ENCODE data around the gene PBX2.
"Not testable (repeated sequence)": the region's sequence is repeated elsewhere in the genome, so short reads cannot be mapped to it uniquely, and the experiment has no call there.

PBX2 gene

GRCh38 chr6:32203426-32204267 lies 13.6 kb upstream of the PBX2 start:
- ATAC-seq (no peak), DNase-seq (no peak)

- no peak for DNase-seq
- ATAC-seq: no peak
These were observed 12.2 kb upstream of the PBX2 start for GRCh38 chr6:32202186-32202585.

GRCh38 chr6:32200711-32201475 lies 10.9 kb upstream of the PBX2 start:
- no peak for DNase-seq
- no peak for ATAC-seq

GRCh38 chr6:32198866-32199265 lies 8.9 kb upstream of the PBX2 start:
- DNase-seq (no peak), ATAC-seq (no peak)

- ATAC-seq (no peak), DNase-seq (no peak)
These were observed 8.3 kb upstream of the PBX2 start for GRCh38 chr6:32198345-32198696.

- DNase-seq: no peak
- no peak for ATAC-seq
These were observed 6.9 kb upstream of the PBX2 start for GRCh38 chr6:32196682-32197616.

GRCh38 chr6:32195902-32196681 lies 6.1 kb upstream of the PBX2 start:
- peak; percentile 86 for DNase-seq
- ATAC-seq: peak; percentile 92

- DNase-seq: peak; percentile 100
- ATAC-seq: peak; percentile 90
These were observed 5.6 kb upstream of the PBX2 start for GRCh38 chr6:32195652-32195901.

GRCh38 chr6:32194825-32195651 lies 5.0 kb upstream of the PBX2 start:
- ATAC-seq (no peak), DNase-seq (peak; percentile 48)

GRCh38 chr6:32194388-32194787 lies 4.4 kb upstream of the PBX2 start:
- ATAC-seq (no peak), DNase-seq (no peak)

GRCh38 chr6:32193096-32193495 lies 3.1 kb upstream of the PBX2 start:
- not testable (repeated sequence) for DNase-seq, ATAC-seq

- no peak for ATAC-seq
- peak; percentile 65 for DNase-seq
These were observed 2.6 kb upstream of the PBX2 start, which contains the start of gene GPSM3 for GRCh38 chr6:32192608-32193039. GPSM3 (minus strand) TSS chr6:32192643; CDS start chr6:32192513, 130 bp downstream.

- ATAC-seq (no peak), DNase-seq (no peak)
These were observed 1.9 kb upstream of the PBX2 start for GRCh38 chr6:32191696-32192607.

- ATAC-seq: no peak
These were observed 1.1 kb upstream of the PBX2 start for GRCh38 chr6:32190911-32191677.

GRCh38 chr6:32189742-32190053 lies 304 bp downstream of the PBX2 start:
- ATAC-seq (no peak), DNase-seq (no peak)

More at GRCh38 chr6:32190911-32191677, 1.1 kb upstream of the PBX2 start:
- no peak for DNase-seq

- DNase-seq (no peak), ATAC-seq (no peak)
These were observed 797 bp downstream of the PBX2 start for GRCh38 chr6:32189069-32189741.

GRCh38 chr6:32188381-32189068 lies 1.5 kb downstream of the PBX2 start:
- no peak for DNase-seq
- no peak for ATAC-seq
